CD14-positive monocyte (primary cell): ENCODE measurements around the gene TAF1B. TPM values are rescaled to one million over a fixed set of nuclear protein-coding genes. Genes with fewer than 3 reads are reported as not detected.

Experiments
- DNase-seq, 3 donors: peaks; one replicate each; pipeline ENCODE4 v3.0.0-alpha.2; 2011 to 2022
- H2AFZ ChIP-seq: 2 replicates; pipeline ENCODE4 v1.6.0; 2012; ENCODE audit warnings: mild to moderate bottlenecking, low read depth, low read length, inconsistent platforms; ENCODE audit not compliant: insufficient read depth, poor library complexity, severe bottlenecking
- H3K27ac ChIP-seq, 2 donors: 1 replicate in 1 of 2; 2 replicates in 1 of 2; pipeline ENCODE4 v1.5.1; 2012 to 2013; ENCODE audit warnings: low read length in 2 of 2, control low read depth in 1 of 2, inconsistent platforms in 1 of 2, low read depth in 1 of 2, mild to moderate bottlenecking in 1 of 2
- H3K27me3 ChIP-seq, 2 donors: one replicate each; pipeline versions ENCODE4 v1.6.0 to v1.6.1; 2011 to 2013; ENCODE audit warnings: low read length in 2 of 2; ENCODE audit not compliant: control insufficient read depth in 2 of 2, insufficient read depth in 2 of 2
- H3K36me3 ChIP-seq, 2 donors: replicated peaks in 1 of 2; 1 replicate in 1 of 2; 2 replicates in 1 of 2; pipeline versions ENCODE4 v1.5.1 to v1.6.1; 2012 to 2013; ENCODE audit warnings: low read length in 2 of 2, control low read depth in 1 of 2, inconsistent platforms in 1 of 2, mild to moderate bottlenecking in 1 of 2; ENCODE audit not compliant: insufficient read depth in 2 of 2, control insufficient read depth in 1 of 2
- H3K4me1 ChIP-seq, 2 donors: 1 replicate in 1 of 2; 2 replicates in 1 of 2; pipeline versions ENCODE4 v1.5.1 to v1.6.1; 2012 to 2013; ENCODE audit warnings: low read length in 2 of 2, control low read depth in 1 of 2, inconsistent platforms in 1 of 2, mild to moderate bottlenecking in 1 of 2, moderate library complexity in 1 of 2; ENCODE audit not compliant: insufficient read depth in 2 of 2, control insufficient read depth in 1 of 2
- H3K4me2 ChIP-seq: replicated peaks from 2 replicates; pipeline ENCODE3; 2012; ENCODE audit warnings: low read length, moderate library complexity, mild to moderate bottlenecking; ENCODE audit not compliant: poor library complexity, severe bottlenecking; ENCODE audit errors: extremely low read depth
- H3K4me3 ChIP-seq, 3 experiments: fragments of 200-600 bp in 1 of 3; sonication (generic) in 1 of 3; replicated peaks in 1 of 3; 1 replicate in 2 of 3; 2 replicates in 1 of 3; pipeline ENCODE4 v1.5.1; 2011 to 2013; ENCODE audit warnings: low read length in 3 of 3, mild to moderate bottlenecking in 3 of 3, control low read depth in 2 of 3, low read depth in 2 of 3, inconsistent platforms in 1 of 3, moderate library complexity in 1 of 3
- H3K79me2 ChIP-seq: 2 replicates; pipeline ENCODE4 v1.6.0; 2012; ENCODE audit warnings: mild to moderate bottlenecking, control low read depth, inconsistent platforms, low read length, moderate library complexity; ENCODE audit not compliant: insufficient read depth
- H3K9ac ChIP-seq: 2 replicates; pipeline ENCODE4 v1.6.0; 2017; ENCODE audit warnings: low read length, mild to moderate bottlenecking; ENCODE audit not compliant: insufficient read depth, poor library complexity, severe bottlenecking
- H3K9me3 ChIP-seq, 2 donors: replicated peaks in 1 of 2; 1 replicate in 1 of 2; 2 replicates in 1 of 2; pipeline versions ENCODE4 v1.5.1 to v1.6.1; 2012 to 2013; ENCODE audit warnings: low read length in 2 of 2, control low read depth in 1 of 2; ENCODE audit not compliant: control insufficient read depth in 1 of 2, insufficient read depth in 1 of 2
- H4K20me1 ChIP-seq: 2 replicates; pipeline ENCODE4 v1.6.0; 2012; ENCODE audit warnings: mild to moderate bottlenecking, low read length, control low read depth, moderate library complexity; ENCODE audit not compliant: insufficient read depth
- H3K27ac Mint-ChIP-seq, 7 donors: one replicate each; pipeline ENCODE4 v1.8.0; 2020; ENCODE audit warnings: mild to moderate bottlenecking in 7 of 7, mixed read lengths in 7 of 7, moderate library complexity in 6 of 7, inconsistent platforms in 2 of 7
- H3K27me3 Mint-ChIP-seq, 3 donors: one replicate each; pipeline ENCODE4 v1.8.0; 2021 to 2022; ENCODE audit warnings: low read depth in 3 of 3, mild to moderate bottlenecking in 3 of 3, mixed read lengths in 3 of 3, moderate library complexity in 3 of 3, inconsistent platforms in 1 of 3
- H3K36me3 Mint-ChIP-seq, 2 donors: one replicate each; pipeline ENCODE4 v1.8.0; 2020; ENCODE audit warnings: mixed read lengths in 2 of 2, inconsistent platforms in 1 of 2, mild to moderate bottlenecking in 1 of 2
- H3K4me1 Mint-ChIP-seq: one replicate; pipeline ENCODE4 v1.8.0; 2020; ENCODE audit warnings: mild to moderate bottlenecking, mixed read lengths
- H3K4me3 Mint-ChIP-seq, 2 donors: one replicate each; pipeline ENCODE4 v1.8.0; 2020; ENCODE audit warnings: mild to moderate bottlenecking in 2 of 2, mixed read lengths in 2 of 2, moderate library complexity in 1 of 2
- H3K9me3 Mint-ChIP-seq, 7 donors: one replicate each; pipeline ENCODE4 v1.8.0; 2020 to 2022; ENCODE audit warnings: mixed read lengths in 7 of 7, mild to moderate bottlenecking in 6 of 7, moderate library complexity in 6 of 7, inconsistent platforms in 2 of 7
- CTCF ChIP-seq: fragments of 200-600 bp; IDR thresholded peaks from one replicate; pipeline ENCODE4 v1.8.0; 2022; ENCODE audit warnings: antibody characterized with exemption, mild to moderate bottlenecking
- WGBS: methylation state at CpG from one replicate; pipeline ENCODE4 v1.1.5; 2013; ENCODE audit warnings: missing lambda C conversion rate; ENCODE audit not compliant: insufficient coverage; 5-methylcytosine and 5-hydroxymethylcytosine counted together
- intact Hi-C, 2 donors: fragments of 100-400 bp; cut with micrococcal nuclease; formaldehyde crosslinking; loops; one replicate each; pipeline versions ENCODE4 v1.15.0 to v1.15.1; 2023
- polyA plus RNA-seq, 3 donors: library from polyadenylated mRNA; depleted of rRNA in 1 of 3; unstranded in 2 of 3; stranded (reverse) in 1 of 3; fragments of 300-500 nt in 2 of 3; fragments of >200 nt in 1 of 3; fragmentation: Illumina TruSeq in 2 of 3; gene quantifications; 1 replicate in 2 of 3; 2 replicates in 1 of 3; pipeline ENCODE4 v1.2.3, GENCODE V29; 2012 to 2021

The TAF1B gene
- polyA plus RNA-seq, 3 donors: 6.0 to 8.4 (median 7.2) TPM

DNA sequence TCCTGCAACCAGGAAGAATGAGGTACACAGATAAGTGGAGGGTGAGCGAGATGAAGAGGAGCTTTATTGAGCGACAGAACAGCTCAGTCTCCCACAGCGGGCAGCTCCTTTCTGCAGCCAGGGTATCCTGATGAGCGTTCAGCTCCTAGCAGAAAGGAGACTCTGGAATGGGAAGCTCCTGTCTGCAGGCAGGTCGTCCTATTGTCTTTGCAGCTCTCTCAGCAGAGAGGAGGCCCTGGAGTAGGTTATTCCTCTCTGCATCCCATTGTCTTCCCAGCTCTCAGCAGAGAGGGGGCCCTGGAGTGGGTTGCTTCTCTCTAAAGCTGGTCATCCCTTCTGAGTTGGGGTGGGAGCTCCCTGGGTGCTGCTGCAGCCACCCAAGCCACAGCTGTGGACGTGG is 41.2 kb downstream of the TAF1B start:
- H2AFZ ChIP-seq: no peak overlapping the region
- no peak overlapping the region for H3K27ac ChIP-seq
- no peak for DNase-seq
- no peak overlapping the region for H3K4me2 ChIP-seq
- H3K27me3 Mint-ChIP-seq: peaks cover 0 to 1% (median 0%) of the 10 kb centered on the region in 3 donors
- no peaks in the 10 kb centered on the region for H3K4me1 ChIP-seq
- peaks cover 34 to 80% of the 10 kb centered on the region in 2 donors for H3K36me3 ChIP-seq
- WGBS: 97% methylated on average over 5 of the region's 6 CpGs
- no peak overlapping the region for H3K4me3 Mint-ChIP-seq
- H3K9me3 ChIP-seq: no peaks in the 10 kb centered on the region
- H3K36me3 Mint-ChIP-seq: peaks cover 62 to 84% of the 10 kb centered on the region in 2 donors
- intact Hi-C loops: no loop called here
- no peaks in the 10 kb centered on the region for H3K4me1 Mint-ChIP-seq
- no peaks in the 10 kb centered on the region for H3K27me3 ChIP-seq
- no peak overlapping the region for H3K9ac ChIP-seq
- H3K4me3 ChIP-seq: no peak overlapping the region
- H3K27ac Mint-ChIP-seq: no peak overlapping the region
- H4K20me1 ChIP-seq: no peaks in the 10 kb centered on the region
- H3K79me2 ChIP-seq: no peaks in the 10 kb centered on the region
- peaks cover 3 to 12% (median 8%) of the 10 kb centered on the region in 7 donors for H3K9me3 Mint-ChIP-seq
- TF ChIP-seq CTCF: no peak

GRCh38 chr2:9885036-9885684 is 41.9 kb downstream of the TAF1B start:
- Histone ChIP-seq H4K20me1 (no peaks in the 10 kb centered on the region), H3K9ac (no peak overlapping the region), H3K4me1 (no peaks in the 10 kb centered on the region), H3K4me2 (no peak overlapping the region), H3K4me3 (no peak overlapping the region), H3K27me3 (no peaks in the 10 kb centered on the region), H3K79me2 (no peaks in the 10 kb centered on the region), H3K36me3 (peaks cover 30 to 78% of the 10 kb centered on the region in 2 donors), H3K9me3 (no peaks in the 10 kb centered on the region), H3K27ac (no peak overlapping the region), H2AFZ (no peak overlapping the region)
- no peak for TF ChIP-seq CTCF
- 100% methylated on average over 1 of the region's 4 CpGs for WGBS
- Mint-ChIP-seq H3K27me3 (peaks cover 0 to 1% (median 0%) of the 10 kb centered on the region in 3 donors), H3K36me3 (peaks cover 63 to 77% of the 10 kb centered on the region in 2 donors), H3K9me3 (peaks cover 3 to 12% (median 8%) of the 10 kb centered on the region in 7 donors), H3K27ac (no peak overlapping the region), H3K4me1 (peaks cover 5% of the 10 kb centered on the region), H3K4me3 (no peak overlapping the region)
- DNase-seq: no peak
- intact Hi-C loops: no loop called here
